HG03354 (cell line): ENCODE results near the gene HADHA.
"Not testable (repeated sequence)": the region's sequence is repeated elsewhere in the genome, so short reads cannot be mapped to it uniquely, and the experiment has no call there.

ENCODE experiments used
- ATAC-seq: cut with Tn5 transposase; IDR thresholded peaks from one replicate; pipeline ENCODE4 v1.9.1; 2021; ENCODE audit warnings: mild to moderate bottlenecking; ENCODE audit not compliant: unreplicated experiment, poor library complexity, severe bottlenecking

HADHA gene

DNA sequence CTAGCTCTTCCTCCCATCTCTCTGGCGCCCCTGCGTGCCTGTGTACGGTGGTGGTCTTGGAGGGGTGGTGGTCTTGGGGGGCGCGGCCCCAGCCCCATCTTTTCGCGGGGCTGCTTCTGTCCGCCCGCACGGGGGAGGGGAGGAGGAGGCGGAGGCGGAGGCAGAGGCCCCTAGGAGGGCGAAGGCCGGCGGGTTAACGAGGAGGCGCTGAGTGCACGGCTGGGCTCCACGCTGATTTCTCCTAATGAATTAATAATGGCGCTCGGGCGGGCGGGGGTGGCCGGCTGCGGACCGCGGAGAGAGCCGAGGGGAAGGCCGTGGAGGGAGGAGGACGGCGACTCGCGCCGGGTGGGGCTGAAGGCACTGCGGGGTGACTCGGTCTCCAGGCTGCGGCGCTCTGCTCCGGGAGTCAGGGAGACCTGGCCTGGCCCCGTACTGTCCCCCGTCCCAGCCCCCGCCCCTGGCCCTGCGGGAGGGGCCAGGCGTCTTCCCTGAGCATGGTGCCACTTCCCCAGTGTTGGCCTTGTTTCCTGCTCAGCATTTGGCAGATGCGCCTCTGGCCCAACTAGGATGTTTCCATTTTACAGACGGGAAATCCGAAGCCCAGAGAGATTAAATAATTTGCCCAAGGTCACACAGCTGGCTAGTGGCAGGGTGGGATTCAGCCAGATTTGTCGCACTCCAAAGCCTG, 65.5 kb downstream of the HADHA start:
- ATAC-seq = no peak

DNA sequence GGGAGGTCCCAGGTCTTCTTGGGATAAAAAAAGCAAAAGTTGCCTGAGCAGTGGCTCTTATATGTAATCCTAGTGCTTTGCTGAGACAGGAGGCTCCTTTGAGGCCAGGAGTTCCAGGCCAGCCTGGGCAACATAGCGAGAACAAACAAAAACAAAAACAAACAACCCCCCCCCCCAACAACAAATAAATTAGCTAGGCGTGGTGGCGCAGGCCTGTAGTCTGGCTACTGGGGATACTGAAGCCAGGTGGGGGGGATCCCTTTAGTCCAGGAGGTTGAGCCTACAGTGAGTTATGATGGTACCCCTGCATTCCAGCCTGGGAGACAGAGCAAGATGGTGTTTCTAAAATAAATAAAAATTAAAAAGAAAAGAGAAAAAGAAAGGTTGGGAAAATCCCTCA, 66.2 kb downstream of the HADHA start:
- ATAC-seq = no peak

DNA sequence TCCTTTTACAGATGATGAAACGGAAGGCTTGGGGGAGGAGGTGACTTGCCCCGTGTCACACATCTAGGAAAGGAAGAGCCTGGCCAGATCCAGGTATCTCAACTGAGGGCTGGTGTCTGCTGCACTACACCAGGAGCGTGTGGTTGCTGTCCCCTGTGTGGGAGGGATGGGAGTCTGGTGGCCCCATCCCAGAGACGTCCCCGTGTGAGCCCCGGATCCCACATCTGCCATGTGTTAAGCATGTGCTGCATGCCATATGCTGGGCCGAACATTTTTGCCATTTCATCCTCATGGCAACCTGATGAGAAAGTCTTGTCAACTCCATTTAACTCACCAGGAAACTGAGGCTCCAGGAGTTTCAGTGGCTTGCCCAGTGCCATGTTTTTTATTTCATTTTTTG, 67.3 kb downstream of the HADHA start:
- no peak for ATAC-seq

GRCh38 chr2:26176279-26176615, 68.2 kb downstream of the HADHA start:
- no peak for ATAC-seq

DNA sequence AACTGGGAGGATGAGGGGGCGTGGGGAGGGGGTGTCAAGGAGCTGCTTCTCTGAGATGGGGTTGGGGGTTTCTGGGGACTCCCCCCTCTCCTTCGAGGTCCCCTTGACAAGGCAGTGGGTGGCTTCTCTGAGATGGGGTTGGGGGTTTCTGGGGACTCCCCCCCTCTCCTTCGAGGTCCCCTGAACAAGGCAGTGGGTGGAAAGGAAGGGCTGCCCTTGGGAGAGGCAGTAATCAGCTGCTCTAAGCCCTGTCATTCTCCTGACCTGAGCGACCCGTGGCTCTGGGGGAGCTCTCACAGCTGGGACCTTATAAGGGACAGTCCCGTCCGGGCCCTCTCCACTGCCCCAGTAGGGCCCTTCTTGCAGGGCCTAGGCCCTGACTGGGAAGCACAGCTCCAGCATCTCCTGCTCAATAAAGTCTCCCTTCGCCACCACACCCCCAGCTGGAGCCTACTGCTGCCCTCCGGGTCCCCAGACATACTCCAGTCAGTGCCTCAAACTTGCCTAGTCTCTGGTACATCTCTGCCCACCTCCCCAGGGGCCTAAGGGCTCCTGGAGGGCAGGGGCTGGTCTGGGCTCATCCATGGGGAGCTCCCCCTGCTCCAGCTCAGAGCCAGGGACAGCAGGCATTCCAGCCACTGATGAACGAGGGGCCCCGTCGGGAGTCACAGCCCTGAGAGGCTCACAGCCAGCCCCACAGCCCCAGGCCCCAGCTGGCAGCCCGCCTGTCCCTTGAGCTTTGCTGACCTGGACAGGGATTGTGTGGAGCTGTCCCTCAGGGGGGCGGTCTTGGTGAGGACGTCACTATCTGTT, 68.8 kb downstream of the HADHA start:
- no peak for ATAC-seq

DNA sequence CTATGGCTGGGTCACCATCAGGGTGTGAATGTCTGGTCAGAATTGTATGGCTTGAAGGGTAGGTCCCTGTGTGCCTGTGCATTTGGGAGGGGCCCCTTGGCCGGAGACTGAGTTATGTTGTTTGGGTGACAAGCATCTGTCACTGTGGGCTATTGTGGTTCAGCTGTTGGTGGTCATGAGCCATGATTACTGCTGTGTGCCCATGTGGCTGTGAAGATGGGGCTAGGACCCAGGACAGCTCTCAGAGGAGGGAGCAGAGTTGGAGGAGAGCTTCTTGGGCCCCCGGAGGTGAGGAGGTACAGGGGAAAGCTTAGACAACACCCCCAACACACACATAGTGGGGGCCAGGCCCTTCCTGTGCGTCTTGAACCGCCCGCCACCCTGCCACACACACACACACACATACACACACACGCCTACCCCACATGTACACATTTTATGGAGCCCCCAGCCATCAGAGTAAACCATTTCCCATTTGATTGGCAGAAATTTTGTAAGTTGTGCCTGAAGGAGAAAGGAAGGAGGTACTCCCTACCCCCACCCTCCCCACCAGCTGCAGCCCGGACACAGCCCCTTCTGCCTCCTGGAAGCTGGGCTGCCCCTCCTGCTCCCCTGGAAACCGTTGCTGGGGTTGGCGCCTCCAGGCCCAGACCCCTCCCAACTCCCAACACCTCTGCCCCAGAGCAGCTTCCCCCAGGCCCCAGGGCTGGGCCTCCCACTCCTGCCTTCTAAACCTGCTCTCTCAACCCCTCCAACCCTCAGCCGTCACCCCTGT, 69.6 kb downstream of the HADHA start:
- ATAC-seq = no peak

DNA sequence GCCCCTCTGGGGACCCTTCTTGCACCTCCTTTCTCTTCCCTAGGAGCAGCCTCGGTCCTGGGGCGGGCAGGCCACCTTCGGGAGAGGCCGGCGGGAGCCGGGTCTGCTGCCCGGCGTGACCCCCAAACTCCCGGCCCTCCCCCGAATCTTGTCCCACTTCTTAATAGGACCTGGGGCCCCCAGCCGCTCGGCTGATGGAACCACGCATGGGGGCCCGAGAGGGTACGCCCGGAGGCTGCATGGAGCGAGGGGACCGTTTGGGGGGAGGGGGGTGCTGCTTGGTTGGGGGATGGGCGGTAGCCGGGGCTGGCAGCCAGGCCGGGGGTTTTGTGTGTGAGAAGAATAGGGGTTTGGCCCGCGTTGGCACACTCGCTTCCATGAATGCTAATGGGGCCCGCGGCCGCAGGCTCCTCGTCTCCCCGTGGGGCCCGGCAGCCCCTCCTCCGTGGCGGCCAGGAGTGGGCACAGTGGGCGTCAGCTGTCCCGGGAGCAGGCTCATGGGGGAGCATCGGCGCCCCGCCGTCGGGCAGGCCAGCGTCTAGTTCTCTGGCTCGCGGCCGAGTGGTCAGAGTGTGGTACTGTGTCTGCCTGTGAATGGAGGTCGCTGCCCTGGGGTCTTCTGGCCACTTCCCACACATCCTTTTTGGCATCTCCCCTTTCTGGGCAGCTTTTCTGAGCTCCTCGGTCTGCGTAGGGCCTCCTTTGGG, 70.5 kb downstream of the HADHA start:
- no peak for ATAC-seq

GRCh38 chr2:26172871-26173775, 71.3 kb downstream of the HADHA start, which contains the start of gene GAREM2:
GAREM2 (plus strand) TSS chr2:26173088; CDS start chr2:26173221, 133 bp downstream.
- no peak for ATAC-seq

GRCh38 chr2:26172189-26172870, 72.1 kb downstream of the HADHA start:
- no peak for ATAC-seq

GRCh38 chr2:26170795-26171194, 73.6 kb downstream of the HADHA start:
- no peak for ATAC-seq

- no peak for ATAC-seq
Observed at GRCh38 chr2:26169681-26170414, 74.6 kb downstream of the HADHA start.

DNA sequence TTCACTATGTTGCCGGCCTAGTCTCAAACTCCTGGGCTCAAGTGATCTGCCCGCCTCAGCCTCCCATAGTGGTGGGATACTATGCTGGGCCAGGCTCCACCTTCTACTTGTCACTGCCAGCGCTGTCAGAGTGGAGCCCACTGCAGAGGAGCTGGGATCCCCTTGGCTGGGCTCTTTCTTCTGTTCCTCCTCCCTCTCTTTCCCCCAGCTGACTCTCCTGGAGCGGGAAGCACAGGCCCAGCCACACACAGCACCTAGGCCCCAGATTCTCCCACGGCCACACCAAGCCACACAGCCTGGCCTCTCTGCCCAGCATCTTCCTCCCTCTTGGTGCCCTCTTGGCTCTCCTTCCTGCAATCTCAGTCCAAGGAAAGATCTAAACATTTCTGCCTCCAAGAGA, 75.2 kb downstream of the HADHA start:
- no peak for ATAC-seq

DNA sequence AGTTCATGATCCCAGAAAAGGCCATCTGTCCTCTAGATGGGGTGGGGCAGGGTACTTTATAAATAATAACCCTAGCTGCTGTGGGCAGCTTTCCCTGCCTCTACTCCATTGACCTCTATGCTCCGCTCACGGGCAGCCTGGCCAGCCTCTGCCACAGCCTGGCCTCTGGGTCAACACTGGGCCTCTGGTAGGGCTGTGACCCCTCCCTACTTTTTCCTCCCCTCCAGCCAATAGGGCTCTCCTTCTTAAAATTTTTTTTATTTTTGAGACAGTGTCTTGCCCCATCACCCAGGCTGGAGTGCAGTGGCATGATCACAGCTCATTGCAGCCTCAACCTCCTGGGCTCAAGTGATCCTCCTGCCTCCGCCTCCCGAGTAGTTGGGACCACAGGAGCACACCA, 75.6 kb downstream of the HADHA start:
- ATAC-seq = no peak

GRCh38 chr2:26166541-26166940, 77.9 kb downstream of the HADHA start:
- not testable (repeated sequence) for ATAC-seq

GRCh38 chr2:26165403-26165802, 79.0 kb downstream of the HADHA start:
- no peak for ATAC-seq

GRCh38 chr2:26164641-26165211, 79.7 kb downstream of the HADHA start:
- no peak for ATAC-seq

GRCh38 chr2:26164231-26164630, 80.2 kb downstream of the HADHA start:
- no peak for ATAC-seq

- ATAC-seq = no peak
Observed at GRCh38 chr2:26162963-26163362, 81.5 kb downstream of the HADHA start.
